BE2C (cell line): Measurements from ENCODE around the gene MFAP5.

Experiments
- DNase-seq: peaks from one replicate; pipeline ENCODE4 v3.0.0-alpha.2; 2020
- H3K27me3 ChIP-seq: fragments of 250-450 bp; sonication (Bioruptor Pico); 2 replicates; pipeline ENCODE4 v1.5.1; 2020; ENCODE audit warnings: mild to moderate bottlenecking
- H3K36me3 ChIP-seq: fragments of 250-450 bp; sonication (Bioruptor Pico); 2 replicates; pipeline ENCODE4 v1.5.1; 2020; ENCODE audit warnings: mild to moderate bottlenecking
- H3K4me1 ChIP-seq: fragments of 250-450 bp; sonication (Bioruptor Pico); 2 replicates; pipeline ENCODE4 v1.5.1; 2020
- H3K4me3 ChIP-seq: 2 replicates; pipeline ENCODE4 v1.5.1; 2011; ENCODE audit warnings: low read depth, low read length
- H3K9me3 ChIP-seq: fragments of 250-450 bp; sonication (Bioruptor Pico); 2 replicates; pipeline ENCODE4 v1.5.1; 2020
- TF ChIP-seq, protein P1 (sequence below): IDR thresholded peaks from 2 replicates; pipeline ENCODE4 v1.5.1; 2012; ENCODE audit warnings: mild to moderate bottlenecking, low read depth, low read length

MFAP5 gene

DNA sequence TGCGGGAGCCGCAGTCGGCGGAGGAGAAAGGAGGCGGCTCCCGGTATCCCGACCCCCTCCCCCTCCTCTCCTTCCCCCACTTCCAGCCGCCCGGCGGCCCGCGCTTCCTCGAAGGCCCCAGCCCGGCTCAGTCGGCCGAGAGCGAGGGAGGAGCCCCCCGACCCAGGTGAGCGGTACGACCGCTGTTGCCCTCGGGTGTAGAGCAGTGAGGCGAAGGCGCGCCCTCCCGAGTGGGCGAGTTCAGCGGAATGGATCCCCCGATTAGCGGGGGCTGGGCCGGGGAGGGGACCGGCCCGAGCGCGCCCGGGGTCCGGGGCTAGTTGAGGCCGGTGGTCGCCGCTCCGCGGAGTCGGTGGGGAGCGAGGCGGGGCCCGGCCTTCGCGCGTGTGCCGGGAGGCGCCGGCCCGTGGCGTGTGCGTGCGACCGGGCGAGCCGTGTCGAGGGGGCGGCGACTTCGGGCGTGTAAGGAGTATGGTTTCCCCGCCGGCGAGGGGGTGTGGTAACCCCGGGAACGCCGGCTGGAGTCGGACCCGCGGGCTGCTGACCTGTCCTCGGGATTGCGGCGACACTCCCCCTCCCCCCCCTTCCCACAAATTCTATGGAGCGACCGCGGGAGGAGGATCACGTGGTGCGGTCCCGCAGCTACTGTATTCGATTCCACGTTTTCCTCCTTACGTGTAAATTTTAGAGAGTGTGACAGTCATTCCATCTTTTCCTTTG is 35.7 kb upstream of the MFAP5 start:
- peaks cover 41% of the 10 kb centered on the region for H3K27me3 ChIP-seq
- DNase-seq = peak; percentile 25
- H3K4me1 ChIP-seq = no peaks in the 10 kb centered on the region
- H3K36me3 ChIP-seq = no peaks in the 10 kb centered on the region
- no peaks in the 10 kb centered on the region for H3K9me3 ChIP-seq
- TF ChIP-seq, protein P1, sequence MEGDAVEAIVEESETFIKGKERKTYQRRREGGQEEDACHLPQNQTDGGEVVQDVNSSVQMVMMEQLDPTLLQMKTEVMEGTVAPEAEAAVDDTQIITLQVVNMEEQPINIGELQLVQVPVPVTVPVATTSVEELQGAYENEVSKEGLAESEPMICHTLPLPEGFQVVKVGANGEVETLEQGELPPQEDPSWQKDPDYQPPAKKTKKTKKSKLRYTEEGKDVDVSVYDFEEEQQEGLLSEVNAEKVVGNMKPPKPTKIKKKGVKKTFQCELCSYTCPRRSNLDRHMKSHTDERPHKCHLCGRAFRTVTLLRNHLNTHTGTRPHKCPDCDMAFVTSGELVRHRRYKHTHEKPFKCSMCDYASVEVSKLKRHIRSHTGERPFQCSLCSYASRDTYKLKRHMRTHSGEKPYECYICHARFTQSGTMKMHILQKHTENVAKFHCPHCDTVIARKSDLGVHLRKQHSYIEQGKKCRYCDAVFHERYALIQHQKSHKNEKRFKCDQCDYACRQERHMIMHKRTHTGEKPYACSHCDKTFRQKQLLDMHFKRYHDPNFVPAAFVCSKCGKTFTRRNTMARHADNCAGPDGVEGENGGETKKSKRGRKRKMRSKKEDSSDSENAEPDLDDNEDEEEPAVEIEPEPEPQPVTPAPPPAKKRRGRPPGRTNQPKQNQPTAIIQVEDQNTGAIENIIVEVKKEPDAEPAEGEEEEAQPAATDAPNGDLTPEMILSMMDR = no peak
- peak overlapping the region; percentile 62 for H3K4me3 ChIP-seq

DNA sequence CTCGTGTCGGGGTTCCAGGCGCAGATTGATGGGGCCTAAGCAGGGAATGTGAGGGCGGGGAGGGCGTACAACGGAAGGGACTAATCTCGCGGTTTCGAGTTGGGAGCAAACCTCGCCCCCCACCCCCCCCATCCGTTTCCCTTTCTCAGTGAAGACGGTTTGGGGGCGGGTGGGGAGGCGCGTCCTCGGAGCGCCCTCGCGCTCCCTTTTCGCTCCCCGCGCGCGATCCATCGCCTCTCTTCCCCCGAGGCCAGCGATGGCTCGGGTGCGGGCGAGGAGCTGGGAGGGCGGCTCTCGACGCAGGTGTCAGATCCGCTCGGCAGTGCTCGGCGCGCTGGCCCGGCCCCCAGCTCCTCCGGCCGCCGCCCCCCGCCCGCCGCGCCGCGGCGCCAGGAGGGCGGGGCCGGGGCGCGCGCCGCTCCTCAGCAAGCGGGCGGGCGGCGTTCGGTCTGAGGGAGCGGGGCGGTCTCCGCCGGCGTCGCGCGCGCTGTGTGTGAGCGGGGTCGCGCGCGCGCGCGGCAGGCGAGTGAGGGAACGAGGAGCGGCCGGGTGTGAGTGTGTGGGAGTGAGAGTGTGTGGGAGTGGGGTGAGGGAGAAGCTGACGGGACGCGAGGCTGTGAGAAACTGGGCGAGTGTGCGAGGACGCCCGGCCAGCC is 35.0 kb upstream of the MFAP5 start, which contains the start of gene RIMKLB:
TSS of gene RIMKLB (plus strand) at position 516 of the 656 bp plus-strand sequence. CDS start 15,876 bp downstream, outside the sequence.
- Histone ChIP-seq H3K4me1 (no peaks in the 10 kb centered on the region), H3K4me3 (peak within 1 kb of the TSS; percentile 62), H3K27me3 (peaks cover 41% of the 10 kb centered on the region), H3K36me3 (no peaks in the 10 kb centered on the region), H3K9me3 (no peaks in the 10 kb centered on the region)
- peak; percentile 69 for DNase-seq
- TF ChIP-seq, protein P1 = no peak

DNA sequence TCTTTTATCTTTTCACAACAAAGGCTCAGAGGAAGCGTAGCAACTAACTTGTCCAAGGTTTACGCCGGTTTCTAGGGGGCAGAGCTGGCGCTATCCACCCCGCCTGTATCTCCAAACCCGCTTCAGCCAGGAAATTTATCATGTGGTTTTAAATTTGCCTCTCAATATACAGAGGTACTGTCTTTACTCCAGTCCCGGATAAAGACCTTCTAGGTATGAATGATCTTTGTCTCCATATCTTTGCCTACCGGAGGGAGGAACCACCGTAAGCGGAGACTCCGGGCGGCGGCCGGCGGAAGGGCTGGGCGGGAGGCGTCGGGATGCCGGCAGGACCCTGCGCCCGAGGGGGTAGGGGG is 34.5 kb upstream of the MFAP5 start:
- peaks cover 41% of the 10 kb centered on the region for H3K27me3 ChIP-seq
- H3K9me3 ChIP-seq = no peaks in the 10 kb centered on the region
- H3K4me3 ChIP-seq = peak overlapping the region; percentile 54
- no peaks in the 10 kb centered on the region for H3K36me3 ChIP-seq
- H3K4me1 ChIP-seq = no peaks in the 10 kb centered on the region
- DNase-seq = no peak
- TF ChIP-seq, protein P1 = no peak

DNA sequence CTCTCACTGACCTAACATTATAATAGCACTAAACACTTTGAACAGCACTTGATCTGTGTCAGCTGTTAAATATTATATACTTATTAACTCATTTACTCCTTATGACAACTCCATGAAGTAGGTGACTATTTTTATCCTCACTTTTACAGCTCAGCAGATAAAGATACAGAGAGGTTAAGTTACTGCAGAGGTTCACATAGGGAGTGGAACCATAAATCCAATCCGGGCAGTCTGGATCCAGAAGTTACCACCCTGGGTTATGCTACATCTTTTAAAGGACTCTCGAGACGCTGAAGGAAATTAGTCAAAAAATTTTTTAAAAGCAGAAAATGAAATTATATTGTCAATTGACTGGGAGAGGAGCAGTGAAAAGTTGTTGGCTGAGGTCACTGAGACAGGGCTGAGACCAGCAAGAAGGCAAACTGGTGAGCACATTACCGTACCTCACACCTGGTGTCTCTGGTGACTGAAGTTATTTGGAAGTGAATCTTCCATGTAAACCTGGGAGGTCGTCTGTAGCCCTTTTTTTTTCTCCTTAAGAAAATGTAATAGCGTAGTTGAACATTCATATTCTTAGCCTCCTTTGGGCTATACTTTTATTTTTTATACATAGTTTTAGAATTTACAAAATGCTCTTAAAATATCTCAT is 33.9 kb upstream of the MFAP5 start:
- DNase-seq = no peak
- Histone ChIP-seq H3K4me3 (no peak overlapping the region), H3K4me1 (no peaks in the 10 kb centered on the region), H3K9me3 (no peaks in the 10 kb centered on the region), H3K36me3 (no peaks in the 10 kb centered on the region), H3K27me3 (peaks cover 41% of the 10 kb centered on the region)
- TF ChIP-seq, protein P1 = no peak

DNA sequence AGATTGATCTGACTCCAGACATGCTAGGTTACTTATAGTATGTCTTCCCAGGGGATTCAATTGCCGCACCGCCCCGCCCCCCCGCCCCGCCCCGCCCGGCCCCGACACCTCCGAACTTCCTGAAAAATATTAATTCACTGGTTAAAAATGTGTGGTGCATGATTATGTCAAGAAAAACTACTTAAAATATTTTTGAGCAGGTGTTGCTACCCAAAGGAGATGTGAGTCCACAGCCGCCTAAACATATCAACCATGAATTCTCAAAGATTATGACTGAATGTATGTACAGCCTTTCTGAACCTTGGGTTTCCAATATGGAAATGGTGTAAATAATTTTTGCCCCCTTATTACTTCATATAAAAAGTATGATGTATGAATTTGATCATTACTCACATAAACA is 32.5 kb upstream of the MFAP5 start:
- no peaks in the 10 kb centered on the region for H3K4me1 ChIP-seq
- no peaks in the 10 kb centered on the region for H3K36me3 ChIP-seq
- H3K4me3 ChIP-seq = no peak overlapping the region
- TF ChIP-seq, protein P1 = no peak
- peaks cover 41% of the 10 kb centered on the region for H3K27me3 ChIP-seq
- H3K9me3 ChIP-seq = no peaks in the 10 kb centered on the region
- no peak for DNase-seq

DNA sequence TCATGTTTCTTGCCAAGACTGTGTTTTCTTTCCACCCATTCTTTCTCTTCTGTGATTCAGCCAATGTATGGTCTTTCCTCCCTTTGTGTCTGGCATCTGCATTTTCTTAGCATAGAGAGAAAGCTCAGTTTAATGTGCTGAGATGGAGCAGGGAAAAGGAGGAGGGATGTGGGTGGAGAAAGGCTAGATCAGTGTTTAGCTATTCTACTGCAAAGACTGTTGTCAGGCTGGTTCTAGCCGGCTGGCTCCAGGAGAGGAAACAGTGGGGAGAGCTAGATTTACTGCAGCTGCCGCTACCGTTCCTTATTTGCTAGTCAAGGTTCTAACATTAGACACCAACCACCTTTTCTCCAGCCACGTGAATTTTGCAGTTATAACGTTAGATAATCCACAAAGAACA is 29.9 kb upstream of the MFAP5 start:
- H3K4me3 ChIP-seq = no peak overlapping the region
- no peaks in the 10 kb centered on the region for H3K36me3 ChIP-seq
- DNase-seq = no peak
- peaks cover 19% of the 10 kb centered on the region for H3K27me3 ChIP-seq
- H3K9me3 ChIP-seq = no peaks in the 10 kb centered on the region
- no peaks in the 10 kb centered on the region for H3K4me1 ChIP-seq
- TF ChIP-seq, protein P1 = no peak
